EL (cell line): ENCODE data around the gene CNTNAP2.

Experiments
- DNase-seq: peaks from one replicate; pipeline ENCODE4 v3.0.0-alpha.2; 2016

CNTNAP2 gene

GRCh38 chr7:148182264-148182663 lies 2065.7 kb downstream of the CNTNAP2 start:
- no peak for DNase-seq

DNA sequence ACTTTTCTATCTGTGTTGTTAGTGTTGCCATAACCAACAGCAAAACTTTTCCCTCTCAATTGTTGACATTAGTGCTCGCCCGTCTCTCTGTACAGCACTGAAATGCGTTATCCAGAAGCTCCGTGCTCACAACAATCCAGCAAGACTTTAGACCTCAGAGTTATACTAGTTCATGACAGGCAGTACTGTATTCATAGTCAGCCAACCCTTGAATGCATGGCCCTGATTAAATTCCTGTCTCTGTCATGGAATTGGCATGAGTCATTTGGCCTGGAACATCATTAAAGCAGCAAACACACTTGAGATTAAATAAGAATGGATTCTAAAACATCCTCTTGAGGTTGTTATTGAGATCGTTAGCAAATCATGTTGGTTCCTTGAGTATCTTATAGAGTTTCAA lies 2068.4 kb downstream of the CNTNAP2 start:
- DNase-seq: peak; percentile 2

DNA sequence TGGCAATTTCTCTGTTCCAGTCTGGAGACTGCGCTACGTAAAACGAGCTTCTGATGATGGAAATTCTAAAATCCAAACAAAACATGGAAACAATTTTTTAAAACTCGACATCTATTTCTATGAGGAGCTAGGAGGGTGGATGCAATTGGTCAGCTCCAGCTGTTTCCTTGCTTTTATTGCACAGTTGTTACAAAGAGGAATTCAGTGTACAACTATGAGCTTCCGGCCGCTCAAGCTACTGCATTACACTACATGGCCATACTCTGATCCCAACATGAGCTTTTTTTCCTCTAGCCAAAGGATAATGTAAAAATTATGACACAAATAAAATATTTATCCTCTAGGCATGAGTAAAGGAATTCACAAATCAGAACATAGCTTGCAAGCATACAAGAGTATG lies 2070.9 kb downstream of the CNTNAP2 start:
- DNase-seq: no peak

DNA sequence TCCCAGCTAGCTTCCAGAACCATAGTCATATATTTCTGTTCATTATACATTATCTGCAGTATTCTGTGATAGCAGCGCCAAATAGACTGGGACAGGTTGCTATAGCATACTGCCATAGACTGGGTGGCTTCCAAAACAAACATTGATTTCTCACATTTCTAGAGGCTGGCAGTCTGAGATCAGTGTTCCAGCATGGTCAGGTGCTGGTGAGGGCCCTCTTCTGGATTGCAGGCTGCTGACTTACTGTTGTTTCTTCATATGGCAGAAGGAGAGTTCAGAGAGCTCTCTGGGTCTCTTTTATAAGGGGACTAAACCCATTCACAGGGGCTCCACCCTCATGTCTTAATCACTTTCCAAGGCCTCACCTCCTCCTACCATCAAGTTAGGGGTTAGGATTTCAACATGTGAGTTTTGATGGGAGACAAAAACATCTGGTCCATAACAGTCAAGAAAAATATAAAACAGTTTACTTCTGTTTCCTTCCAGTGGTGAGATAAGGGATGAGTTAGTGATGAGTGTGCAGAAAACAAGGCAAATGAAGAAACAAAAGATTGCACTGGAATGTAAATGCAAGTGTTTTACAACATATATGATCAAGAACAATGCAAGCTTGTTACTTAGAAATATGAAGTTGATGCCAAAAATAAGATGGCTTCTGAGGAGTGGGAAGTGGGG lies 2074.9 kb downstream of the CNTNAP2 start:
- no peak for DNase-seq

DNA sequence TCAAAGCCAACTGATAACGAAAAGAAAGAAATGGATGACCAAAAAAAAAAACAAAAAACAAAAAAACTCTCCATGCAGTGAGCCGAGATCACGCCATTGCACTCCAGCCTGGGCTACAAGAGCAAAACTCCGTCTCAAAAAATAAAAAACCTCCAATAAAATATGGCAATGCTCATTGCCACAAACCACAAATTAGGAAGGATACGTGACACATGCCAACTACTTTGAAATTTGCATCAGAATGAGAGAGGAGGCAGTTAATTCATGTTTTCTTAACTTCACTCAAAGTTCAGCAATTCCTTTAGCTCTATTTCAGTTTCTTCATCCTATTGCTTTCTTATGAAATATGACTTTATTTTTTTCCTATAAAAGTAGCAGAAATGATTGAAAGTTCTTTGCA lies 2075.9 kb downstream of the CNTNAP2 start:
- no peak for DNase-seq

- DNase-seq: no peak
Observed at GRCh38 chr7:148201992-148202391, 2085.4 kb downstream of the CNTNAP2 start.

GRCh38 chr7:148204639-148205304 lies 2088.2 kb downstream of the CNTNAP2 start:
- DNase-seq: no peak

- DNase-seq: no peak
Observed at GRCh38 chr7:148209643-148210190, 2093.1 kb downstream of the CNTNAP2 start.

DNA sequence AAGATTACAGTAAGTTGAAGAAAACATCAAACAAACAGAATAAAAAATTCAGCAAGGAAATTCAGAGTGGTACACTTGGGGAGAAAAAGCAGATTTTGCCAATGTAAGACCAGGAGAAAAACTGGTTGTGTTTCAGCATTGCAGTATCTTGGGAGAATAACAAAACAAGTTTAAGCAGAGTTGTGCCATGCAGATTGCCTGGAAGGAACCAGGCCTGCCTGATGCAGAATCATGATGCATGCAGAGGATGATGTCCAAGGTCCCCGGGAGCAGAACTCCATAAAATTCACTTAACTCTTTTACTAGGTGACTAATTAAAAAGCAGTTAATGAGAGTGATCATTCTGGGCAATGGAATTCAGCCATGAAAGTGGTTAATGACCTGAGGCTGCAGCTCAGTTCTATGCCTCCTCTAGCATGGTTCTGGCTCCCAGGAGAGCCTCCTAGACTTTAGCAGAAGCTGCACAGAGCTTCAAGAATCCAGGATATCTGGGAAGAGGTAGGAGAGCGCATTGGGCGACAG lies 2094.3 kb downstream of the CNTNAP2 start:
- DNase-seq: no peak

DNA sequence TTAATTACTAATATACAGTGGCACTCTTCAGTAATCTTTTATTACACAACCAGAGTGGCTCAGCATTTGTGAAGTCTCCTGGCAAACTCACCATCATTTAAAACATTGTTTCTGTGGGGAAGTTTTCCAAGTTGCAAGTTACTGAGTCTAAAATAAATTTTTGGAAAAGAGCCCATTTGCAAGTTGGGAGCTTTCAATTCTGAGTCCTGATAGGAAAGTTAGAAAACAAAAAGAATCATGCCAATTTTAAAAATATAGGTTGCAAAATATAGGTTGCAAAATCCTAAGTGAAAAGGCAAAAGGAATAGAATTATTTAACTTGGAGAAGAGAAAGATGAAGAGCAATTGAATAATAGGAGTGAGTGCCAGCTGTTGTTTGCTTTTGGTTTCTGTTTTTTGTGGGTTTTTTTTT lies 2095.1 kb downstream of the CNTNAP2 start:
- DNase-seq: no peak

GRCh38 chr7:148212731-148213130 lies 2096.1 kb downstream of the CNTNAP2 start:
- no peak for DNase-seq

DNA sequence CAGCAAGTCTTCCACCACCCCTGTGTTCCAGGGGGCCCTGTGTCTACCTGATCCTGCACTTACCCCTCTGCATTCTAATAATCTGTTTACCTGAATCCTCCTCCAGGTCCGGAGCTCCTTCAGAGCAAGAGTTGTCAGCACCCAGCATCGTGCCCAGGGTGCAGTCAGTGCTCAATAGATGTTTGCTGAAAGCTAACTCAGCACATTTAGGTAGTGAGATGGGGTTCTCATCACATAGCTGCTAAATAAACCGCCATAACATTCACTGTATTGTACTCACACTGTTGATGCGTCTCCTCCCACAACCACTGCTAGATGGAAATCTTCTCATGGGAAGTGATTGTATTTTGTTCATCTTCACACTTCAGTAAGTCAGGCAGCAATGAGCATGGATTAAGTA lies 2097.5 kb downstream of the CNTNAP2 start:
- DNase-seq: no peak

- no peak for DNase-seq
Observed at GRCh38 chr7:148218603-148219002, 2102.0 kb downstream of the CNTNAP2 start.

GRCh38 chr7:148222721-148223120 lies 2106.1 kb downstream of the CNTNAP2 start:
- DNase-seq: no peak

DNA sequence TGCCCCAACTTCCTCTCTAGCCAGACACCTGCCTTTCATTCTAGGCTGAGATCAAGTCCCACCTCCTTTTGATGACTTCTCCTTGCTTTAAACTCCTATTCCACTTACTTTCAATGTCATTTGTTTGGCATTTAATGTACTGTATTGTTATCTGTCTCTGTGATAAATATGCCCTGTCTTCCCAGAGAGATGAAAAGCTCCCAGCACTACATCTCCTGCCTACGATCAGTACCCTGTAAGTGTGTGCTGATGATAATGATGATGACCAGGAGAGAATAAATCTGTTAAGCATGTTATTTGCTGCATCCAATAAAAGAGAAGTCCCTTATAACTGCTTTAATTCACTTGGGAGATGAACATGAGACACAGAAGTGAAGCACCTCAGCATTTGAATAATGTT lies 2106.6 kb downstream of the CNTNAP2 start:
- no peak for DNase-seq

GRCh38 chr7:148223738-148224137 lies 2107.1 kb downstream of the CNTNAP2 start:
- no peak for DNase-seq

DNA sequence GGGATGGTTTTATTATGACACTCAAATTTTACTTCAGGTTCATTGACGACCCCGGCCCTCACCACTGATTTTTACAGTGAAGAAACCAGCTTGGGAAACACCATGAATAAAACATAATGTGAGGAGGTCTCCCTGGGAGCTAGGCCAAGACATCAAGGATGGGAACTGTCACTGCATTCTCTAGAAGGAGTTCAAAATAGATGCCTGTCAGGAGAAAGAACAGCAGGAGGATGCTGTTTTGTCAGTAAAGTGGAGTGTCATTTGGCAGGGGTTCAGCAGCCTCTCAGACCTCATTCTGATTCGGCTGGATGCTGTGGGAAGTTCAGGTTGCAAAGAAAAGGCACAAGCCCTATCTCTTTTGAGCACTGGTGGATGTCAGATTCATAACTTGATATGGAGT lies 2113.7 kb downstream of the CNTNAP2 start:
- DNase-seq: no peak

DNA sequence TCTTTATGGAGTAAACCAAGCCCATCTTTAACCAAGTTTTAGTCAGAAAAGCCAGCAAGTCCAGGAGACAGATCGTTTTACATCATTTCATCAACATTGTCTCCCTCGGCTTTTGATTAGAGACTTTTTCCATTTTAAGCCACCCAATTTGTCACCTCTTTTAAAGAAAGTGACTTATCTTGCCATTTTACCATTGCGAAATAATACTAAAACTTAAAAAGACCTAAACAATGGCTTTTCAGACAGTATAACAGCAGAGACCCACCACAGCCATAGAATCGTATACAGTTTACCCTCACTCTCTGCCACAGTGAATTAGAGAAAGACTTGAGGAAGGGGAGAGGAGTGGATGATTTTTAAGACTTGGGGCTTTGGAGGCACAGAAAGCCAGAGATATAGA lies 2114.3 kb downstream of the CNTNAP2 start:
- no peak for DNase-seq

- DNase-seq: no peak
Observed at GRCh38 chr7:148232784-148233183, 2116.2 kb downstream of the CNTNAP2 start.

DNA sequence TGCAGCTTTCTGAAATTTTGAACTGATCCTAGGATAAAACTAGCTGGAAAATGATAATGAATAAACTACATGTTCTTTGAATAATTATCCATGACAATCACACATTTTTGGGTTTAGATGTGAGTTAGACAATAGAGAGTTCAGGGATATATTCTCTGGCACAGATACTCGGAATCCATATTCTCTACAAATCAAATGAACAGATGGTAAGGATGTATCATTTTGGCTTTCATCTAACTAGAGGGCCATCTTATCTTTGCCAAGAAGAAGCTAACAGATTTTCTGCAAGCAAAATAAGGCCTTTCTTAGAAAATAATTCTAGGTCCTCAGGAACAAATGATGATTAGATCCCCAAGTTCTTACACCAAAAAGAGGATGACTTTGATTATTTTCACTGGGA lies 2118.1 kb downstream of the CNTNAP2 start:
- no peak for DNase-seq

DNA sequence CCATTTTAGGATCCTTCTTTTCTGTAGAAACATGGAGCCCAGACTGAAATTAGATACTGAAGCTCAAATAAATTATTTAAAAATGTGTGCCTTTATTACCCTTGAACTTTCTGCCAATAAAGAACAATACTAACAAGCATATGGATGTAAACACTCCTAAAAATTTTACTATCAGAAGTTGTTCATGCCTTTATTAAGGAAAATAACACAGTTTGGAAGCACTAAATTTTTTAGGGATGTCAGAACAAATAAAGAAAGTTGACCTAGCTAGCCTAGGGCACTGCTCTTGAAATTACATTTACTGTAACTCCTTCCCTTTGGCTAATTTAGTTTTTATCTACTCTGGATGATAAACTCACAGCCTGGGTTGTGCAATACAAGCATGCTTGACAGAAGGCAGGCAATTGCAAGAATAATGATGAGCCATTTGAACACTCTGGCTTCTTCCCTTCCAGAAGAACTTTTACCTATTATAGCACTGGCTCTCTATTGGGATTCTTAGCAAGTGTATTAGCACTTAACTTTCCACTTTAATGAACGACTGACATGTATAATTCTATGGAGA lies 2122.2 kb downstream of the CNTNAP2 start:
- DNase-seq: no peak

- no peak for DNase-seq
Observed at GRCh38 chr7:148241700-148242293, 2125.2 kb downstream of the CNTNAP2 start.

GRCh38 chr7:148242294-148242821 lies 2125.8 kb downstream of the CNTNAP2 start:
- DNase-seq: peak; percentile 34
